K562 (cell line): ENCODE data around the gene CLASP1. TPM values are rescaled to one million over a fixed set of nuclear protein-coding genes. Genes with fewer than 3 reads are reported as not detected.

ENCODE experiments used
- ARID3B ChIP-seq: fragments of 250-450 bp; sonication (Bioruptor Pico); IDR thresholded peaks from 2 replicates; pipeline ENCODE4 v1.4.0; 2020; ENCODE audit warnings: borderline replicate concordance
- ATF4 ChIP-seq: fragments of 450-650 bp; formaldehyde crosslinking; IDR thresholded peaks from 2 replicates; pipeline ENCODE4 v1.4.0; 2022; ENCODE audit warnings: mild to moderate bottlenecking, moderate library complexity
- BCOR ChIP-seq: fragments of 450-650 bp; IDR thresholded peaks from 2 replicates; pipeline ENCODE4 v1.6.1; 2016
- BRD4 ChIP-seq: fragments of 200-600 bp; sonication (generic); IDR thresholded peaks from 2 replicates; pipeline ENCODE4 v1.6.1; 2017; ENCODE audit warnings: inconsistent platforms
- C11orf30 ChIP-seq: fragments of 450-650 bp; IDR thresholded peaks from 2 replicates; pipeline ENCODE4 v1.6.1; 2016; ENCODE audit warnings: low read depth, mild to moderate bottlenecking
- COPS2 ChIP-seq: fragments of 450-650 bp; conservative IDR thresholded peaks from 2 replicates; pipeline ENCODE4 v1.6.1; 2016; ENCODE audit warnings: mild to moderate bottlenecking, moderate library complexity
- CREBBP ChIP-seq: IDR thresholded peaks from one replicate; pipeline ENCODE4 v1.6.1; 2012; ENCODE audit warnings: low read depth, mild to moderate bottlenecking, control low read depth, inconsistent platforms, low read length
- ESRRB ChIP-seq: fragments of 250-450 bp; sonication (Bioruptor Pico); IDR thresholded peaks from 2 replicates; pipeline ENCODE4 v1.5.0; 2020; ENCODE audit warnings: mild to moderate bottlenecking, moderate library complexity, borderline replicate concordance
- FUS ChIP-seq: fragments of 200-400 bp; formaldehyde crosslinking; optimal IDR thresholded peaks from 2 replicates; pipeline ENCODE3; 2017; ENCODE audit warnings: low read depth, low read length
- HDAC3 ChIP-seq: fragments of 450-650 bp; IDR thresholded peaks from 2 replicates; pipeline ENCODE4 v1.6.1; 2018; ENCODE audit warnings: borderline replicate concordance, mild to moderate bottlenecking, moderate library complexity; ENCODE audit not compliant: partially characterized antibody
- LEF1 ChIP-seq: fragments of 450-650 bp; IDR thresholded peaks from 2 replicates; pipeline ENCODE4 v1.6.1; 2016; ENCODE audit warnings: mild to moderate bottlenecking
- MTA1 ChIP-seq: fragments of 450-650 bp; IDR thresholded peaks from 2 replicates; pipeline ENCODE4 v1.6.1; 2017; ENCODE audit warnings: borderline replicate concordance
- MYBL2 ChIP-seq, 2 experiments: fragments of 450-650 bp in 1 of 2; sonication (generic) in 1 of 2; formaldehyde crosslinking in 1 of 2; IDR thresholded peaks; 2 replicates each; pipeline versions ENCODE4 v1.6.1 to v1.8.1; 2017 to 2022; ENCODE audit warnings: borderline replicate concordance in 1 of 2, inconsistent platforms in 1 of 2, low read depth in 1 of 2, mild to moderate bottlenecking in 1 of 2, missing genetic modification reagents in 1 of 2, moderate library complexity in 1 of 2
- NBN ChIP-seq: fragments of 450-650 bp; IDR thresholded peaks from 2 replicates; pipeline ENCODE4 v1.6.1; 2016; ENCODE audit warnings: low read depth, mild to moderate bottlenecking
- NCOA2 ChIP-seq, 2 experiments: fragments of 450-650 bp; IDR thresholded peaks; 2 replicates each; pipeline ENCODE4 v1.6.1; 2018; ENCODE audit warnings: mild to moderate bottlenecking in 2 of 2, moderate library complexity in 1 of 2; ENCODE audit not compliant: partially characterized antibody in 2 of 2
- NFXL1 ChIP-seq: fragments of 450-650 bp; formaldehyde crosslinking; IDR thresholded peaks from 2 replicates; pipeline ENCODE4 v1.4.0; 2021; ENCODE audit warnings: mild to moderate bottlenecking
- OTX1 ChIP-seq: fragments of 450-650 bp; formaldehyde crosslinking; IDR thresholded peaks from 2 replicates; pipeline ENCODE4 v1.4.0; 2022; ENCODE audit warnings: mild to moderate bottlenecking
- SIN3B ChIP-seq: fragments of 450-650 bp; IDR thresholded peaks from 2 replicates; pipeline ENCODE4 v1.6.1; 2017; ENCODE audit warnings: low read depth, mild to moderate bottlenecking, moderate library complexity
- SMAD2 ChIP-seq: fragments of 150-350 bp; IDR thresholded peaks from 2 replicates; pipeline ENCODE4 v1.6.1; 2014; ENCODE audit warnings: low read depth, mild to moderate bottlenecking, low read length
- SNIP1 ChIP-seq: fragments of 450-650 bp; IDR thresholded peaks from 2 replicates; pipeline ENCODE4 v1.7.1; 2017; ENCODE audit warnings: low read depth, mild to moderate bottlenecking
- SRSF1 ChIP-seq: fragments of 200-400 bp; formaldehyde crosslinking; IDR thresholded peaks from 2 replicates; pipeline ENCODE4 v1.6.1; 2017; ENCODE audit warnings: mild to moderate bottlenecking, low read depth, low read length, moderate library complexity
- STAG1 ChIP-seq: sonication (generic); formaldehyde crosslinking; IDR thresholded peaks from 2 replicates; pipeline ENCODE4 v1.5.0; 2020; ENCODE audit warnings: missing genetic modification reagents, borderline replicate concordance
- TCF3 ChIP-seq: sonication (generic); formaldehyde crosslinking; IDR thresholded peaks from 2 replicates; pipeline ENCODE4 v1.4.0; 2020; ENCODE audit warnings: mild to moderate bottlenecking, missing genetic modification reagents
- TSC22D4 ChIP-seq: fragments of 450-650 bp; IDR thresholded peaks from 2 replicates; pipeline ENCODE4 v1.6.1; 2016; ENCODE audit warnings: missing genetic modification characterization, missing biosample characterization, control low read depth
- ZC3H8 ChIP-seq: fragments of 450-650 bp; IDR thresholded peaks from 2 replicates; pipeline ENCODE4 v1.6.1; 2017
- ZNF140 ChIP-seq: fragments of 250-450 bp; sonication (Bioruptor Pico); IDR thresholded peaks from 2 replicates; pipeline ENCODE4 v1.8.0; 2021; ENCODE audit warnings: moderate library complexity, mild to moderate bottlenecking, inconsistent platforms
- ZNF398 ChIP-seq: fragments of 250-450 bp; sonication (Bioruptor Pico); IDR thresholded peaks from 2 replicates; pipeline ENCODE4 v1.8.0; 2021; ENCODE audit warnings: moderate library complexity, mild to moderate bottlenecking, inconsistent platforms
- polyA plus RNA-seq, 8 experiments: library from polyadenylated mRNA; depleted of rRNA in 4 of 8; stranded (reverse) in 5 of 8; unstranded in 3 of 8; fragments of >200 nt; fragmentation: Nextera tagmentation in 2 of 8; fragmentation: Illumina TruSeq in 1 of 8; extraction: Ambion mirVana in 2 of 8; extraction: Trizol in 1 of 8; gene quantifications; 2 replicates each; pipeline versions ENCODE4 v1.2.1 to v1.2.3, GENCODE V29; 2011 to 2014; ENCODE audit warnings: inconsistent platforms in 1 of 8, missing spikeins in 1 of 8
- total RNA-seq, 7 experiments: library from RNA; depleted of rRNA in 6 of 7; stranded (reverse); fragments of >200 nt in 6 of 7; fragmentation: Illumina TruSeq in 2 of 7; extraction: Trizol in 2 of 7; gene quantifications; 2 replicates each; pipeline versions ENCODE4 v1.2.1 to v1.2.3, GENCODE V29; 2011 to 2021; ENCODE audit warnings: low replicate concordance in 1 of 7

Gene CLASP1
- total and polyA plus RNA-seq, 9 of the 15 experiments (the other 6 are each of a cell fraction or from before 2014, with no cell fraction given): 1.7 to 40.3 (median 20.7) TPM

GRCh38 chr2:121649596-121650314 lies 493 bp upstream of the CLASP1 start (continued):
- TF ChIP-seq STAG1 (CRISPR knock-in tag) (no peak), SIN3B (0 out of 2 replicates have a peak, but pooled peaks have one; percentile 40), SMAD2 (no peak), ZC3H8 (no peak), HDAC3 (no peak), SNIP1 (peak; percentile 89), COPS2 (no peak), LEF1 (no peak), TCF3 (0 out of 2 replicates have a peak, but pooled peaks have one; percentile 28), C11orf30 (0 out of 2 replicates have a peak, but pooled peaks have one; percentile 21), NCOA2 (IDR thresholded peaks at IDR 0.05; ENCODE audit: partially characterized antibody in 2 of 2) (peak in 1 of 2 experiments; percentile 28), NBN (peak; percentile 92; the same call in 1 of the 2 replicates), TSC22D4 (tag) (no peak), ATF4 (CRISPR knock-in tag) (no peak), CREBBP (no peak), ZNF140 (CRISPR knock-in tag) (no peak), MTA1 (0 out of 2 replicates have a peak, but pooled peaks have one; percentile 14), BRD4 (peak; percentile 65), ESRRB (CRISPR knock-in tag) (no peak), SRSF1 (no peak), NFXL1 (no peak), ARID3B (CRISPR knock-in tag) (no peak), OTX1 (peak; percentile 38; the same call in 1 of the 2 replicates), FUS (no peak), ZNF398 (CRISPR knock-in tag) (no peak), MYBL2 (IDR thresholded peaks at IDR 0.05; ENCODE audit: low read depth) (peak; percentile 85), MYBL2 (CRISPR knock-in tag; IDR thresholded peaks at IDR 0.05; ENCODE audit: borderline replicate concordance) (no peak), BCOR (peak; percentile 33)
